Stimulated activated CD8-positive, alpha-beta memory T cell treated with anti-CD3 and anti-CD28 coated beads, Interleukin-4, amount 100 ng/mL, for 24 hours (primary cell): Measurements from ENCODE around the gene VWA1.
"Not testable (repeated sequence)": the region's sequence is repeated elsewhere in the genome, so short reads cannot be mapped to it uniquely, and the experiment has no call there.

Experiments
- DNase-seq: peaks from one replicate; pipeline ENCODE4 v3.0.0-alpha.2; 2020; ENCODE audit warnings: low read depth

VWA1 gene

GRCh38 chr1:1437033-1437903 is 1.8 kb downstream of the VWA1 start:
- DNase-seq: no peak

- DNase-seq: no peak
Observed at GRCh38 chr1:1437904-1438376, 2.5 kb downstream of the VWA1 start.

GRCh38 chr1:1438531-1439381 is 3.3 kb downstream of the VWA1 start:
- DNase-seq: no peak

GRCh38 chr1:1439546-1440261 is 4.2 kb downstream of the VWA1 start:
- no peak for DNase-seq

- DNase-seq: no peak
Observed at GRCh38 chr1:1440262-1441001, 4.9 kb downstream of the VWA1 start.

- DNase-seq: peak; percentile 53
Observed at GRCh38 chr1:1441002-1441888, 5.8 kb downstream of the VWA1 start.

- no peak for DNase-seq
Observed at GRCh38 chr1:1442069-1442770, 6.7 kb downstream of the VWA1 start.

GRCh38 chr1:1446631-1447030 is 11.1 kb downstream of the VWA1 start:
- not testable (repeated sequence) for DNase-seq

- no peak for DNase-seq
Observed at GRCh38 chr1:1449099-1449739, 13.7 kb downstream of the VWA1 start, which contains the start of gene ATAD3C. TSS of gene ATAD3C (plus strand) at chr1:1449689. CDS start at chr1:1450684, 995 bp downstream.

GRCh38 chr1:1450616-1451015 is 15.1 kb downstream of the VWA1 start:
- not testable (repeated sequence) for DNase-seq

GRCh38 chr1:1451696-1452364 is 16.3 kb downstream of the VWA1 start:
- no peak for DNase-seq

- DNase-seq: not testable (repeated sequence)
Observed at GRCh38 chr1:1452365-1452739, 16.9 kb downstream of the VWA1 start.

- no peak for DNase-seq
Observed at GRCh38 chr1:1452882-1453281, 17.4 kb downstream of the VWA1 start.

- not testable (repeated sequence) for DNase-seq
Observed at GRCh38 chr1:1454286-1455056, 19.0 kb downstream of the VWA1 start.

- DNase-seq: no peak
Observed at GRCh38 chr1:1455366-1455884, 19.9 kb downstream of the VWA1 start.

GRCh38 chr1:1455934-1456333 is 20.4 kb downstream of the VWA1 start:
- not testable (repeated sequence) for DNase-seq

GRCh38 chr1:1456683-1457255 is 21.3 kb downstream of the VWA1 start:
- DNase-seq: not testable (repeated sequence)
